NCI-H1930 (cell line): ENCODE data around the gene RNU1-2.
"Not testable (repeated sequence)": the region's sequence is repeated elsewhere in the genome, so short reads cannot be mapped to it uniquely, and the experiment has no call there.

Experiments used
- DNase-seq, 2 experiments: peaks; one replicate each; lab custom pipeline; 2025; lab: John Stamatoyannopoulos, UW

RNU1-2 gene

DNA sequence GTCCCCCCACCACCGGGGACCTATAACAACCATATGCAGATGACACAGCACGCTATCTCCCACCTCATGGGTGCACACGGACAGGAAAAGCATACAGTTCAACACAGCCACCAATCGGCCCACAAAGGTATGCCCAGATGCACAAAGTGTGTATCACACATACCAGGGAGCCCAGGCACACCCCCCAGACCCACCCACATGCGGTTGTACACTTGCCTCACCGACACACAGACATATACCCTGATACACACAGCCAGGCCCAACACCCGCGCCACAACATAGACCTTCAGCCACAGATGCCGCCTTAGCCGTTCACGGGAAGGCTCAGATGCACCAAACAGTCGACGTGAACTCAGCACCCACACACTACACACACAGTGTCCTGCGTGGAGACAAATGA lies 31.5 kb downstream of the RNU1-2 start:
- DNase-seq: no peak

GRCh38 chr1:16927711-16928485 lies 32.1 kb downstream of the RNU1-2 start:
- DNase-seq: no peak

DNA sequence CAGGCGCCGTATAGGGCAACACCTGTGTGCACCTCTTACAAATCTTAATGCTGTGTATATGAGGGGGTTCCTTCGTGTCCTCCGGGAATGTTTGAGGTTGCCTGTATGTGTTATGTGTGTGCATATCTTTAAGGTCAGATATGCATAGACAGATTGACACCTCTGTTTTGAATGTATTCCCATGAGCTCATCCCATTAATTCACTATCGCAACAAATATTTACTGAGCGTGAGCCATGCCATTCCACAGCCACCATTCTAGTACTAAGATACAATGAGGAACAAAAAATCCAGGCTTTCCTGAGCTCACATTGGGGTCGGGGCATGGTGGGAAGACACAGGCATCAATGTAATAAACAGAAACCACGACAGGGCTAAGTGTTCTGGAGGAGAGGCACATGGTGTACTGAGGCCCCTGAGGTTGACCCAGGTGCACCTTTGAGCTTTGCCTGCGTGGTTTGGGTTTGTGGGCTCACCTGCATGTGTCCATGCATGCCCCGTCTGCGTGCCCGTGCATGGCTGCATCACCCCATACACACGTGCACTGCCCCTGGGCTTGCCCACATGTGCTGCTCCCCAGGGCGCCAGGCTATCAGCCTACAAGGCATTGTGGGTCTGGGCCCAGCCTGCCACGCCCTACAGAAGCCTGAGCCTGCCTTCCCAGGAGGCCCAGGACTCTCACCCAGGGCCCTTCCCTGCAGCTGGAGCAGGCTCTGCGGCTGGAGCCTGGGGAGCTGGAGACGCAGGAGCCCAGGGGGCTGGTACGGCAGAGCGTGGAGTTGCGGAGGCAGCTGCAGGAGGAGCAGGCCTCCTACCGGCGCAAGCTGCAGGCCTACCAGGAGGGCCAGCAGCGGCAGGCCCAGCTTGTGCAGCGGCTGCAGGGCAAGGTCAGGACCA lies 33.6 kb downstream of the RNU1-2 start:
- not testable (repeated sequence) for DNase-seq

- DNase-seq: not testable (repeated sequence)
These were observed 35.6 kb downstream of the RNU1-2 start for GRCh38 chr1:16931206-16931934.

DNA sequence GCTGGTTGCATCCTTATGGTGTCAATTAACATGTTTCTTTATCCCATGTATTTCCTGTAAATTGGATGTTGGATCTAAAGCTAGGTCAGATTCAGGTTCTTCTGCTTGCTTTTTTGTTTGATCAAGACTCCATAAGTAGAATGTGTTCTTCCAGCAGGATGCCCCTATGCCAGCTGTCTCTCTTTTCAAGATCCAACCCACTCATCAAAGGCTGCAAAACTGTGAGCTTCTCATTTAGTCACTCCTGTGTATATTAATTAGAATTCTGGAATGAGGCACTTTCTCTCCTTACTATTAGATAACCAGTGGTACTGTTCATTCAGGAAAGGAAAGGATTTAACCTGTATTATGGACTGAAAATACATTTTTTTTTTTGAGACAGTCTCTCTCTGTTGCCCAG lies 38.2 kb downstream of the RNU1-2 start:
- not testable (repeated sequence) for DNase-seq

DNA sequence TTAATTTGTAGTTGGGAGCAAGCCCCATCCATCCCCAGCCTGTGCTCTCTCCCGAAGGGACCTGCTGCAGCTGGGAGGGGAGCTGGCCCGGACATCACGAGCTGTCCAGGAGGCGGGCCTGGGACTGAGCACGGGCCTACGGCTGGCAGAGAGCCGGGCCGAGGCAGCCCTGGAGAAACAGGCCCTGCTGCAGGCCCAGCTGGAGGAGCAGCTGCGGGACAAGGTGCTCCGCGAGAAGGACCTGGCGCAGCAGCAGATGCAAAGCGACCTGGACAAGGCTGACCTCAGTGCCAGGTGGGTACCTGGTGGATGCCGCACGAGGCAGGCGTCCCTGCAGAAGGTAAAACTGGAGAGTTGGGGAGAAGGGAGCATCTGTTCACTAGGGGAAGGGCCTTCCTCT lies 40.8 kb downstream of the RNU1-2 start:
- DNase-seq: not testable (repeated sequence)

- no peak for DNase-seq
These were observed 42.9 kb downstream of the RNU1-2 start for GRCh38 chr1:16938351-16939321.

DNA sequence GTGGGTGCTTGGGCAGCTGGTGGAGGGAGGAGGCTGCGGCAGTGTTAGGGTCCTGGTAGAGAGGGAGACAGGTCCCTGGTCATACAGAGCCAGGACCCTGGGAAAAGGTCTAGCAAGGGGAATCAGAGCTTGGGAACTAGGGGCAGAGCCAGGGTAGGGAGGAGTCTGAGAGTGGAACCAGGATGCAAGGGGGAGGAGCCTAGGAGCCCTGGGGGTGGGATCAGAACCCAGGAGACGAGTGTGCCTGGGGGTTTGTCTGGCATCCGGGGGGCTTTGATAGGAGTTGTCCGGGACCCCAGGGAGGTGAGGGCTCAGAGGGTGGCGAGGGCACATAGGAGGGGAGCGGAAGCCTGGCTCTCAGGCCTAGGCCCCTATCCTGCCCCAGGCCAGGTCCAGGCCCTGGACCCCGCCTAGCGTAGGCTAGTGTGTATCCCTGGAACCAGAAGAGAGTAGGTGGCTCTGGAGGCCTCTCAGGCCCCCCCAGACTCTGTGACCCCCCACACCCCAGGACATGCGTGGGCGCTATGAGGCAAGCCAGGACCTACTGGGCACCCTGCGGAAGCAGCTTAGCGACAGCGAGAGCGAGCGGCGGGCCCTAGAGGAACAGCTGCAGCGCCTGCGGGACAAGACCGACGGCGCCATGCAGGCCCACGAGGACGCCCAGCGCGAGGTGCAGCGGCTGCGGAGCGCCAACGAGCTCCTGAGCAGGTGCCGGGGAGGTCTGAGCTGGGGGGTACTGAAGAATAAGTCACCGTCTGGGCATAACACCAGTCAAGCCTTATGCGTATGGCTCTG lies 43.8 kb downstream of the RNU1-2 start:
- not testable (repeated sequence) for DNase-seq

- DNase-seq: no peak
These were observed 48.3 kb downstream of the RNU1-2 start for GRCh38 chr1:16944038-16944437.

DNA sequence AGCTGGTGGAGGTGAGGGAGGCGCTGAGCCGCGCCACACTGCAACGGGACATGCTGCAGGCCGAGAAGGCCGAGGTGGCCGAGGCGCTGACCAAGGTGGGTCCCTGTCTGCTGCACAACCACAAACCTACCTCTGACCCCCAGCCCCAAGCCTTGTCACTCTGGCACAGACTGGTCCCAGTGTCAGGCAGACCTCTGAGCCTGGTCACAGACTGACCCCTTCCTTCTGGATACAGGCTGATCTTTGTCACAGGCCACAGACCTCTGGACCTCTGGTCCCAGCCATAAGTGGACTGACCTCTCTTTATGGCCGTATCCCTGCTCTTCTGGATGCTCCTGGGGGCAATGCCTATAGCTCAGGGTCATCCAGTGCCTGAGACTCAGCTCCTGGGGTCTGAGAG lies 49.7 kb downstream of the RNU1-2 start:
- DNase-seq: not testable (repeated sequence)
